ENCODE data around the gene ABCF2.

DNA sequence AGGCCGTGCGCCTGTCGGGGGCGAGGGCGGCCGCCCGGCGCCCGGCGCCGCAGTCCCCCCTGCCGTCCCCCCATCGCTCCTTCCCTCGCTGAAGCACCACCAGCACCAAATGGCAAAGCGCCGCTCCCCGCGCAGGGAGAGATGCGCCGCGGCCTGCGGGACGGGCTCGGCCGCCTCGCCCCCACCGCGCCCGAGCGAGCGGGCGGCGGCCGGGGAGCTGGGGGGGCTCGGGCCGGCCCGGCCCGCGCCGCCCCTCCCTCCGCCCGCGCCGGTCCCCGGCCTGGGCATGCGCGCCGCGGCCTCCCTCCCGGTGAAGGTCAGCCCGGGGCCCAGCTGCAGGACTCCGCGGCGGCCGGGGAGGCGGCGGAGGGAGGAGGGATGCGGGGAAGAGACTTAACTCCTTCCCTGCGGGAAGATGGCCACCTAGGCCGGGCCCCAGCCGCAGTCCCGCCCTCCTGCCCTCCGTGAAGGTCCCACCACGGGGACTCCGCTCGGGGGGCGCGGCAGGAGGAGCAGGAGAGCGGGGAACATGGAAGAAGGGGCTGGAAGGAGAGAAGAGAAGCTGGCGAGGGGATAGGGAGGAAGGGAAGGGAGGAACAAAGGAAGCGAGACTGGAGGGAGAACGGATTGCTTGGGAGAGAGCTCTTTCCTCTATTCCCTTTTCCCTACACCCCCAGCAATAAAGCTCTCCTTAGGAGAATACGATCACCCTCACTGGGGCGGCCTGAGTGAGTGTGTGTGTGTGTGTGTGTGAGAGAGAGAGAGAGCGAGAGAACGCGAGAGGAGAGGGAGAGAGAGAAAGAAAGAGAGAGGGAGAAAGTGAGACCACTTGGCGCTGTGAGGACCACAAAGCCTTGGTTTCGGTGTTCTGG, 24.9 kb upstream of the ABCF2 start:
- no peak for TF ChIP-seq CTCF (IDR thresholded peaks at IDR 0.05)
- no peak for TF ChIP-seq POLR2A (IDR thresholded peaks at IDR 0.05)
- TF ChIP-seq POLR2AphosphoS5 (IDR thresholded peaks at IDR 0.05): no peak
- TF ChIP-seq EP300 (IDR thresholded peaks at IDR 0.05; ENCODE audit: low read depth): no peak
